MG63 (cell line): ENCODE measurements around the gene DEDD. TPM values are rescaled to one million over a fixed set of nuclear protein-coding genes. Genes with fewer than 3 reads are reported as not detected.
A peak's percentile ranks its signal among the peaks of the same experiment; 100 is the strongest.

Experiments
- DNase-seq: peaks from one replicate; pipeline ENCODE4 v3.0.0-alpha.2; 2020
- H3K27me3 ChIP-seq: fragments of 250-450 bp; sonication (Bioruptor Pico); 2 replicates; pipeline ENCODE4 v1.5.1; 2020; ENCODE audit warnings: mild to moderate bottlenecking, moderate library complexity
- H3K36me3 ChIP-seq: fragments of 250-450 bp; sonication (Bioruptor Pico); 2 replicates; pipeline ENCODE4 v1.5.1; 2020; ENCODE audit warnings: mild to moderate bottlenecking, moderate library complexity
- H3K4me3 ChIP-seq: fragments of 250-450 bp; sonication (Bioruptor Pico); 2 replicates; pipeline ENCODE4 v1.5.1; 2020; ENCODE audit warnings: mild to moderate bottlenecking, moderate library complexity
- H3K9me3 ChIP-seq: fragments of 250-450 bp; sonication (Bioruptor Pico); 2 replicates; pipeline ENCODE4 v1.5.1; 2020; ENCODE audit warnings: mild to moderate bottlenecking, moderate library complexity
- total RNA-seq: library from RNA; depleted of rRNA; stranded (reverse); fragments of >200 nt; shearing (Covaris generic); gene quantifications from 2 replicates; pipeline ENCODE4 v1.2.3, GENCODE V29; 2014; ENCODE audit warnings: low replicate concordance; rRNA removed

Gene DEDD
- total RNA-seq, 1 experiment from 2014 or later: 39.8 TPM

DNA sequence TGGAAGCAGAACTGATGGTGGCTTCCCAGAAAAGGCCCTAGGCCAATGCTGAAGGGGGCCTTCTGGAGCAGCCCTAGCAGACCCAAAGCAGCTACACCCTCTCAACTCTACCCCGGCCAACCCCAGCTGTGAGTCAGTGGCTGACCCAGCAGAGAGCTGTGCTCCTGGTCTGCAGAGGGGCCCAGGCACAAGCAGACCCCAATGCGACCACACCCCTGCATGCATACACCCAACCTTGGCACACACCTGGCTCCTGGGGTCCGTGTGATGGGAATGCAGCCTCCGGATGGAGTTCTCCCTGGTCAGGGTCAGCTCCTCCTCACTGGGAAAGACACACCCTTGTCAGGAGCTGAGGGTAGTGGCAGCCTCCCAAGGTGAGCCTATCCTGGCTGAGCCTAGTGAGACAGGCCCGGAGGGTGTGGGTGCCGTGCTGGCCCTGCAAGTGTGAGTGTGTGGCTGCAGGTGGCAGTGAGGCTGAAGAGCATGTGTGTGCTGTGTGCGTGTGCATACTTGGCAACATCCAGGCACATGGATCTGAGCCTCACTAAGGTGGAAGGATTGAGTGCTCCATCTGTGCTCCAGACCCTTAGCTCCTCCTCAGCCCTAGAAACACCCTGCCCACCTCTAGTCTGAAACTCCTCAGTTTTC, 58.9 kb downstream of the DEDD start:
- H3K36me3 ChIP-seq: no peaks in the 10 kb centered on the region
- no peak for DNase-seq
- H3K9me3 ChIP-seq: no peaks in the 10 kb centered on the region
- no peak overlapping the region for H3K4me3 ChIP-seq
- H3K27me3 ChIP-seq: no peaks in the 10 kb centered on the region

GRCh38 chr1:161072751-161073449, 59.6 kb downstream of the DEDD start:
- Histone ChIP-seq H3K36me3 (no peaks in the 10 kb centered on the region), H3K9me3 (no peaks in the 10 kb centered on the region), H3K4me3 (no peak overlapping the region), H3K27me3 (no peaks in the 10 kb centered on the region)
- DNase-seq: no peak

- peak; percentile 48 for DNase-seq
- H3K9me3 ChIP-seq: no peaks in the 10 kb centered on the region
- no peak overlapping the region for H3K4me3 ChIP-seq
- no peaks in the 10 kb centered on the region for H3K36me3 ChIP-seq
- no peaks in the 10 kb centered on the region for H3K27me3 ChIP-seq
Observed at GRCh38 chr1:161071886-161072371, 60.5 kb downstream of the DEDD start.

Other genes with a start within 250 kb of the DEDD start
- not detected in 2 replicates for gene ITLN1, start 247.5 kb downstream of the DEDD start, total RNA-seq
- not detected in 2 replicates for gene ITLN2, start 177.9 kb downstream of the DEDD start, total RNA-seq
- 0.22 and 1.7 TPM in 2 replicates for gene F11R, start 111.5 kb downstream of the DEDD start, total RNA-seq
- not detected in 2 replicates for gene TSTD1, start 93.7 kb downstream of the DEDD start, total RNA-seq
- 102 and 103 TPM in 2 replicates for gene USF1, start 86.7 kb downstream of the DEDD start, total RNA-seq
- not detected in 2 replicates for gene ARHGAP30, start 62.8 kb downstream of the DEDD start, total RNA-seq
- gene NECTIN4, start 43.1 kb downstream of the DEDD start, total RNA-seq: not detected in 2 replicates
- not detected in 2 replicates for gene KLHDC9, start 34.3 kb downstream of the DEDD start, total RNA-seq
- 32.6 and 36.1 TPM in 2 replicates for gene PFDN2, start 14.6 kb downstream of the DEDD start, total RNA-seq
- gene NIT1, start 14.6 kb downstream of the DEDD start, total RNA-seq: 8.9 and 14.1 TPM in 2 replicates
- 118 and 178 TPM in 2 replicates for gene UFC1, start 21.3 kb upstream of the DEDD start, total RNA-seq
- 3.5 and 4.2 TPM in 2 replicates for gene USP21, start 26.8 kb upstream of the DEDD start, total RNA-seq
- 7.9 and 40.3 TPM in 2 replicates for gene PPOX, start 33.8 kb upstream of the DEDD start, total RNA-seq
- 20.5 and 25.7 TPM in 2 replicates for gene B4GALT3, start 44.8 kb upstream of the DEDD start, total RNA-seq
- 3.6 and 5.2 TPM in 2 replicates for gene ADAMTS4, start 66.4 kb upstream of the DEDD start, total RNA-seq
- gene NDUFS2, start 69.7 kb upstream of the DEDD start, total RNA-seq: 129 and 194 TPM in 2 replicates
- gene FCER1G, start 82.6 kb upstream of the DEDD start, total RNA-seq: 5.3 TPM in 1 of 2 replicates, not detected in the other
- not detected in 2 replicates for gene APOA2, start 91.0 kb upstream of the DEDD start, total RNA-seq
- 24.0 and 39.6 TPM in 2 replicates for gene TOMM40L, start 93.4 kb upstream of the DEDD start, total RNA-seq
- gene NR1I3, start 105.5 kb upstream of the DEDD start, total RNA-seq: not detected in 2 replicates
- not detected in 2 replicates for gene PCP4L1, start 126.1 kb upstream of the DEDD start, total RNA-seq
- gene MPZ, start 177.3 kb upstream of the DEDD start, total RNA-seq: 0.07 TPM in 1 of 2 replicates, not detected in the other
- gene SDHC, start 181.7 kb upstream of the DEDD start, total RNA-seq: 466 and 501 TPM in 2 replicates
- not detected in 2 replicates for gene CFAP126, start 235.2 kb upstream of the DEDD start, total RNA-seq